DMS153 treated with DMSO at 0.1 percent for 48 hours (cell line): Measurements from ENCODE around the gene EIF2B4.

Experiments
- DNase-seq: peaks from one replicate; lab custom pipeline; 2025; ENCODE audit not compliant: unreplicated experiment; lab: John Stamatoyannopoulos, UW

Gene EIF2B4

GRCh38 chr2:27370026-27370815, at the start of gene EIF2B4, which contains the start of gene SNX17:
Gene EIF2B4, minus strand, starts transcription at chr2:27370338. Its CDS starts 24 bp downstream, at chr2:27370314.
Gene SNX17, plus strand, starts transcription at chr2:27370616. Its CDS starts 128 bp downstream, at chr2:27370744.
- peak; percentile 96 for DNase-seq

GRCh38 chr2:27416151-27416550, 46.0 kb upstream of the EIF2B4 start:
- DNase-seq, result no peak

GRCh38 chr2:27412419-27413152, 42.4 kb upstream of the EIF2B4 start:
- DNase-seq, result no peak

DNA sequence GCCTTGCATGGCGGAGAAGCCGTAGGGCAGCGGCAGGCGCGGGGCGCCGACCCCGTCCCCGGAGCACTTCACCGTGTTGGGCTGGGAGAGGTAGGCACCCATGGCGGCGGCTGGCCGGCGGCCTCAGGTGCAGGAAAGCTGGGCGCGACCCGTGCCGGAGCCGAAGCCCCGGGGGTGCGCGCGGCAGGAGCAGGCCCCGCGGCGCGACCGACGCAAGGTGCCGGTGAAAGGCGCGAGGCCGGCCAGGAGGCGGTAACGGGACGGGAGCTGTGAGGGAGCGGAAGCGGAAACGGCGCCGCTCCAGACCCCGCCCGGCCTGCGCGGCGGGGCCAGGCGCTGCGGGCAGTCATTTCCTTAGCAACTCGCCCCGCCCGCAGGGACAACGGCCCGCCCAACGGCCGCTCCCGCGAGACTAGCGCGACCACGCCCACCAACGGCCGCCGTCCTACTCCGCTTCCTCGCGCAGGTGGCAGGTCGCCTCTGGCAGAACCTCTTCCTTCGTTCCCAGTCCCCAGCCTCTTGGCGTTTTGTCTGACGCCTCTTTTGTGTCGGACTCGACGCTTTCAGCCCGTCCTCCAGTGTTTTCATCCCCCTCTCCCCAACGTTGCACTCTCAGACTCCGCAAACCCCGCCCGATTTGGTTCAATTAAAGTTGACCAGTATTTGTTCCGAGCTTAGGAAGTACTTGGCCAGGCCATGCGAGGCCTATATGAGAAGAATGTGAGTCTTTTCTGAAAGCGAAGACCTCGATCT, 39.4 kb upstream of the EIF2B4 start, which contains the start of gene PPM1G:
PPM1G (minus strand) TSS at position 271 of the 753 bp plus-strand sequence; CDS start at position 102, 169 bp downstream.
- peak; percentile 95 for DNase-seq

- no peak for DNase-seq
Measured at GRCh38 chr2:27408601-27409320, 38.6 kb upstream of the EIF2B4 start.

DNA sequence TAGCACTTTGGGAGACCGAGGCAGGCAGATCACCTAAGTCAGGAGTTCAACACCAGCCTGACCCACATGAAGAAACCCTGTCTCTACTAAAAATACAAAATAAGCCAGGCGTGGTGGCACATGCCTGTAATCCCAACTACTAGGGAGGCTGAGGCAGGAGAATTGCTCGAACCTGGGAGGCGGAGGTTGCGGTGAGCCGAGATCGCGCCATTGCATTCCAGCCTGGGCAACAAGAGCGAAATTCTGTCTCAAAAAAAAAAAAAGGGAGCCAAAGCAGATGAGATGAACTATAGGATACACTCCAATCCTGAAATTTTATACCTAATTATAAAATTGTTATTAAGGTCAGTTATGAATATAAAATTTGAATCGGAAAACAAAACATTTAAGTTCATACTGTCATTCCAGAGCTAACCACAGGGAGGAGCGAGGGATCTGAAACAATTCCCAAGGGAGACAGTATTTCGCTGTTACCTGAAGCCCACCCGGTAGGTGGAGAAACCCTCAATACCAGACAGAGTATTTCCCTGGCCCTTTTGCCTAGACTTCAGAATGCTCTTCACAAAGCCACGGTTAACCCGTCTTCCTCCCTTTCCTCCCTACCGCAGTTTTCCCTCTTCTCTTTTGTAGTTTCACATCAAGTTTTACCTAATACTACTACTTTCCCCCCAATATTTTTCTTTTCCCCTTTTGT, 37.8 kb upstream of the EIF2B4 start:
- DNase-seq, result peak; percentile 18

DNA sequence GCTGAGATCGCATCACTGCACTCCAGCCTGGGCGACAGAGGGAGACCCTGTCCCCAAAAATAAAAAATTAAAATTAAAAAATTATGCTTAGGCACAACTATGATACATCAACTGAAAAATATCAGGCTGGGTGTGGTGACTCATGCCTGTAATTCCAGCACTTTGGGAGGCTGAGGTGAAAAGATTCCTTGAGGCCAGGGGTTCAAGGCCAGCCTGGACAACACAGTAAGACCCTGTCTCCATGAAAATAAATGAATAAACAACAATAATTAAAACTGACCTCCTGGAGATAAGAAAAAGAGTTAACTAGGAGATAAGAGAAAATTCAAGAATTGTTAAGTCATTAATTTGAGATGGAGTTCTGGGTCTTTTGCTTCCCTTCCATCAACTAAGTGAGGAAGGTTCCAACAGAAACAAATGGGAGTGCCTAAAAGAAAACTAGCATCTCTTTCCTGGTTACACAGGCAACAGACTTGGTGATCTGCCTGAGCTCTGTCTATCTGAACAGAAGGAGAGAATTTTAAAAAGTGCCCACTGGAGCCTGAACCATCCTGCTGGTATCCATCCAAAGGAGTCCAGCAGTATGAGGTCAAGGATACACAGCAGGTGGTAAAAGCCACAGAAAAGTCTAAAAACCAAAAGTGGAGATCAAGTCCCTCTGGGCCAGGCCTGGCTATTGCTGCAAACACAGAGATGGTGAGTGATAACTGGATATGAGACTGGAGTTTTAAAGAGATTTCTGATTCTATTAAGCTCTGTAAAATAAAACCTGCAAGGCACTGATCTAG, 30.4 kb upstream of the EIF2B4 start:
- DNase-seq, result no peak

DNA sequence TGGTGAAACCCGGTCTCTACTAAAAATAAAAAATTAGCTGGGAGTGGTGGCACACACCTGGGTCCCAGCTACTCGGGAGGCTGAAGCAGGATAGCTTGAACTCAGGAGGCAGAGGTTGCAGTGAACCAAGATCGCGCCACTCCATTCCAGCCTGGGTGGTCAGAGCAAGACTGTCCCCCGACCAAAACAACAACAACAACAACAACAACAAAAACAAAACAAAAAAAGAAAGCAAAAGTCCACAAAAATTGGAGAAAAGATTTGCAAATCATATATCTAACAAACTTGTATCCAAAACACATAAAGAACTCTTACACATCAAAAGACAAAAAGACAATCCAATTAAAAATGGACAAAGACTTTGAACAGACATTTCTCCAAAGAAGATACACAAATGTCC, 28.8 kb upstream of the EIF2B4 start:
- no peak for DNase-seq

- DNase-seq, result no peak
Measured at GRCh38 chr2:27393225-27393624, 23.1 kb upstream of the EIF2B4 start.

- DNase-seq, result no peak
Measured at GRCh38 chr2:27390822-27391679, 20.9 kb upstream of the EIF2B4 start.

DNA sequence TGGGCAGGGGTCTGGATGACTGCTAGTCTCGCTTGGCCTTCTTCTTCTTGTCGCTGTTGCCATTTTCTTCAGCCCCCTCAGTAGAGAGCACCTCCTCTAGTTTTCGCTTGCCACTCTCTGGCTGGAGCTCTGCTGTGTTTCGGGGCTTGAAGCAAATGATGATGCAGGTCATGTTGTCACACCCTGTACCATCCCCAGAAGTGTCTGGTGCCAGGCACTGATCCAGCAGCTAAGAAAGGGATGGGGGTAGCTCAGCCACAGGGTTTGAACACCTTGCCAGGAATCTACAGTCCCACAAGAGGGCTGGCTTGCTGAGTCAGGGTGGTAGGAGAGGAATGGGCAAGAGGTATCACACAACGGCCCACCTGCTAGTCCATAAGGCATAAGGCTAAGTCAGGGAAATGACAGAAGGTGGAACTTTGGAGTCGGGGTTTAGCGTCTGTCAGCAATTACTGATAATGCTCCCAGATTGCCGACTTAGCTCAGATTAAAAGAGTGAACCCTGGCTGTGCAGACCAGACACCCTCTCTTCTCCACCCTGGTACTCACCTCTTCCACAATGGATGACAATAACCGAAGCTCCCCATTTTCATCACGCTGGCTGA, 11.5 kb upstream of the EIF2B4 start:
- DNase-seq, result no peak

DNA sequence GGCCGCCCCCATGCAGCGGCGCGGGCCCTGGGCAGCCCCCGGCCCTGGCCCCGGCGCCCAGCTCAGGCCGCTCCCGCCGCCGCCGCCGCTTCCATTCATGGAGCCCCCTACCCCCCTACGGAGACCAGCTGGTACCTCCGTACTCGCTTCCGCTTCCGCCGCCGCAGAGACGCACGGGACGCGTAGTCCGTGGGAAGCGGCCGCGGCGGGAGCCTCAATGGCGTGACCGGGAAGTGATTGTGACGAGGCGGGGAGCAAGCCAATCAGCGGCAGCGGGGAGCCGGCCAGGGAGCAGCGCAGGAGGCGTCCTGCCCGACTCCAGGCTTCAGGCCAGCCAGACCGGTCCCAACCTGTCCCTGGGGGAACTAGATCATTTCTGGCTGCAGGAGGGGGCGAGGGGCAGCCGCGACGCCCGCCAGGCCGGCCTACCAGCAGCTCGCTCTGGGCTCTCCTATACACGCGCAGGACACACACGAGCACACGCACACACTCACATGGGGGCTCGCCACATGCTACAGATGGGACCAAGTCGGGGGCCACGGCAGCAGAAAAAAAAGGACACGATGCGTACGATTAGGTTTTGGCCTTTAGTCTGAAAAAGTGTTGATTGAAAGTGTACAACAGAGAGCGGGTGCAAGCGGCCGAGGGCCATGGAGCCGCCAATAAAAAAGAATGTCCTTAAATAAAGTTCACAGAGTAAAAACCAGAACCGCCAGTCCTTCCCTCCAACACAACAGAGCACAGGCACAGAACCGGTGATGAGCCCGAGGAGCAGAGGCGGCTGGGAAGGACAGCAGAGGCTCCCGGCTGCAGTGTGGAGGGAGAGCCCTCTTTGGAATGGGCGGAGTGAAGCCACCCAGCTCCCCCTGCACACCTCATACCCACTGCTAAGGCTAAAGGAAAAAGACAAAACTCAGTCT, 10.7 kb upstream of the EIF2B4 start, which contains the start of gene ZNF513:
ZNF513 (minus strand) TSS at position 109 of the 920 bp plus-strand sequence. CDS start 208 bp downstream, outside the sequence.
- peak; percentile 93 for DNase-seq

- DNase-seq, result no peak
Measured at GRCh38 chr2:27379836-27380625, 9.9 kb upstream of the EIF2B4 start.

DNA sequence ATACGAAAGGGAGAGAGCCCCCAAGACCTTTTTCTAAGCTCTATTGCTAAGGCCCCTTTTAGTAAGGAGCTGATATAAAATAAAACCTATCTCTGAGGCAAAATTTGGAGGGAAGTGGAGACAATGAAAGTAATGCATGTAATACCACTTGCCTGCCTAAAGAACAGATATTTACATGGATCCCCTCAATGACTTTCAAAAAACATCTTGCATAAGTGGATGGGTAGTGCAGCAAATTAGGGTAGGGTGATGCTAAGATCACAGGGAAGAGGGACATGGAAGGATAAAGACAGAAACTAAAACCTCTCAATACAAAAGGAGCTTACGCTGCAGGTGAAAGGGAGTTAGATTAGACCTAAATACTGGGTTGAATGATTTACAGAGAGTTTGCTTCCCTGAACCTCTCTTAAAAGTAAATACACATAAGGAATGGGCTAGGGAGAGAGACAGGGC, 9.3 kb upstream of the EIF2B4 start:
- DNase-seq, result no peak

GRCh38 chr2:27378809-27379290, 8.7 kb upstream of the EIF2B4 start:
- DNase-seq, result no peak
